ENCODE results near the gene TRAFD1.

TRAFD1 gene

GRCh38 chr12:112124918-112125249 lies 476 bp upstream of the TRAFD1 start:
- TF ChIP-seq, protein P1, sequence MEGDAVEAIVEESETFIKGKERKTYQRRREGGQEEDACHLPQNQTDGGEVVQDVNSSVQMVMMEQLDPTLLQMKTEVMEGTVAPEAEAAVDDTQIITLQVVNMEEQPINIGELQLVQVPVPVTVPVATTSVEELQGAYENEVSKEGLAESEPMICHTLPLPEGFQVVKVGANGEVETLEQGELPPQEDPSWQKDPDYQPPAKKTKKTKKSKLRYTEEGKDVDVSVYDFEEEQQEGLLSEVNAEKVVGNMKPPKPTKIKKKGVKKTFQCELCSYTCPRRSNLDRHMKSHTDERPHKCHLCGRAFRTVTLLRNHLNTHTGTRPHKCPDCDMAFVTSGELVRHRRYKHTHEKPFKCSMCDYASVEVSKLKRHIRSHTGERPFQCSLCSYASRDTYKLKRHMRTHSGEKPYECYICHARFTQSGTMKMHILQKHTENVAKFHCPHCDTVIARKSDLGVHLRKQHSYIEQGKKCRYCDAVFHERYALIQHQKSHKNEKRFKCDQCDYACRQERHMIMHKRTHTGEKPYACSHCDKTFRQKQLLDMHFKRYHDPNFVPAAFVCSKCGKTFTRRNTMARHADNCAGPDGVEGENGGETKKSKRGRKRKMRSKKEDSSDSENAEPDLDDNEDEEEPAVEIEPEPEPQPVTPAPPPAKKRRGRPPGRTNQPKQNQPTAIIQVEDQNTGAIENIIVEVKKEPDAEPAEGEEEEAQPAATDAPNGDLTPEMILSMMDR (IDR thresholded peaks at IDR 0.05; ENCODE audit: low read depth, low read length, missing control alignments) = no peak
- peak overlapping the region; percentile 12 for H3K4me3 ChIP-seq (ENCODE audit: low read depth, low read length)
- DNase-seq = no peak
- H3K27ac ChIP-seq = no peak overlapping the region
- H3K27me3 ChIP-seq (replicated peaks) = no peaks in the 10 kb centered on the region
- no peaks in the 10 kb centered on the region for H3K36me3 ChIP-seq (replicated peaks)
- in situ Hi-C loops (cut with HindIII; ENCODE audit: low pct_ligation_motif_present, low sequenced_read_pairs) = no loop called here

DNA sequence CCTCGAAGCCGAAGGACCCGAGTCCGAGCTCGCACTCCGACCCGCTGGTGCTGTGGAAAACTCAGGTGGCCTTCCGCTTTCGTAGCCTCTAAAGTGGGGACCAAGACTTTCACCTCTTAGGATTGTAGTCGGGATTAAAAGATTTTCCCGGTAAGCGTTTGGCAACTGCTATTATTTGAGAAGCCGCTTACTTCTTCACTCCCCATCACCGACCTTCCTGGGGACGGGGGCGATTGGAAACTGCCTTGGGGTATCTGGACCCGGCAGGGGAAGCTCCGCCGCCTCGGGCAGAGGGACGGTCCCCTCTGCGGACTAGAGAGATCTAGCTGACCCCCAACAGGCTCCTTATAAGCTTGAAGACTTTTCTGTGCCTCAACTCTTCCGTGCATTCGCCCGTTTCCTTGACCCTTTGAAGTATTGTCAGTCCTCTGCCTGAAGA lies 659 bp downstream of the TRAFD1 start:
- in situ Hi-C loops (cut with HindIII; ENCODE audit: low pct_ligation_motif_present, low sequenced_read_pairs) = no loop called here
- TF ChIP-seq, protein P1 (IDR thresholded peaks at IDR 0.05; ENCODE audit: low read depth, low read length, missing control alignments) = no peak
- no peaks in the 10 kb centered on the region for H3K27me3 ChIP-seq (replicated peaks)
- no peak for DNase-seq
- H3K27ac ChIP-seq = peak overlapping the region; percentile 65
- H3K36me3 ChIP-seq (replicated peaks) = no peaks in the 10 kb centered on the region
- H3K4me3 ChIP-seq (ENCODE audit: low read depth, low read length) = peak overlapping the region; percentile 94

GRCh38 chr12:112126911-112127310 lies 1.6 kb downstream of the TRAFD1 start:
- no peak for DNase-seq
- H3K27ac ChIP-seq = no peak overlapping the region
- no peak overlapping the region for H3K4me3 ChIP-seq (ENCODE audit: low read depth, low read length)
- H3K27me3 ChIP-seq (replicated peaks) = no peaks in the 10 kb centered on the region
- in situ Hi-C loops (cut with HindIII; ENCODE audit: low pct_ligation_motif_present, low sequenced_read_pairs) = no loop called here
- TF ChIP-seq, protein P1 (IDR thresholded peaks at IDR 0.05; ENCODE audit: low read depth, low read length, missing control alignments) = no peak
- H3K36me3 ChIP-seq (replicated peaks) = no peaks in the 10 kb centered on the region

- in situ Hi-C loops (cut with HindIII; ENCODE audit: low pct_ligation_motif_present, low sequenced_read_pairs) = no loop called here
- TF ChIP-seq, protein P1 (IDR thresholded peaks at IDR 0.05; ENCODE audit: low read depth, low read length, missing control alignments) = no peak
- H3K27ac ChIP-seq = peak overlapping the region; percentile 60
- no peak for DNase-seq
- H3K27me3 ChIP-seq (replicated peaks) = no peaks in the 10 kb centered on the region
- H3K4me3 ChIP-seq (ENCODE audit: low read depth, low read length) = no peak overlapping the region
- peaks cover 12% of the 10 kb centered on the region for H3K36me3 ChIP-seq (replicated peaks)
These were observed 5.2 kb downstream of the TRAFD1 start for GRCh38 chr12:112130441-112130998.

DNA sequence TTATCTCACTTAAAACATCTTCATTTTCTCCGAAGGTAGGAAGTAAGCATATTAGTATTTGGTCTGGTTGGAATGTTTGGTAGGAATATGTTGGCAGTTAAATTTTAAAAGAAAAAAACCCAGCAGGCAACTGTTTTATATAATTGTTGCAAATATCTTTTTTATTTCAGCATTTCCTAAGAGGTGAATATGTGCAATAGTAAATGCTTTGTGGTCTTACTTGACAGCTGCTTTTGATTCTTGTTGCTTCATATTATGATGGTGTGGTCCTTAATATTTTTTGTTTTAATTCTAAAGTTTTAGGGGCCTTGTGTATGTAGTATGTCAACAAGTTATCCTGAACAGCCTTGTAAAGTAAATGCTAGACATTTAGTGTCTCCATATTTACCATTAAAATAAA lies 6.3 kb downstream of the TRAFD1 start:
- H3K27ac ChIP-seq = no peak overlapping the region
- H3K36me3 ChIP-seq (replicated peaks) = peaks cover 17% of the 10 kb centered on the region
- in situ Hi-C loops (cut with HindIII; ENCODE audit: low pct_ligation_motif_present, low sequenced_read_pairs) = no loop called here
- DNase-seq = no peak
- TF ChIP-seq, protein P1 (IDR thresholded peaks at IDR 0.05; ENCODE audit: low read depth, low read length, missing control alignments) = no peak
- no peaks in the 10 kb centered on the region for H3K27me3 ChIP-seq (replicated peaks)
- no peak overlapping the region for H3K4me3 ChIP-seq (ENCODE audit: low read depth, low read length)

DNA sequence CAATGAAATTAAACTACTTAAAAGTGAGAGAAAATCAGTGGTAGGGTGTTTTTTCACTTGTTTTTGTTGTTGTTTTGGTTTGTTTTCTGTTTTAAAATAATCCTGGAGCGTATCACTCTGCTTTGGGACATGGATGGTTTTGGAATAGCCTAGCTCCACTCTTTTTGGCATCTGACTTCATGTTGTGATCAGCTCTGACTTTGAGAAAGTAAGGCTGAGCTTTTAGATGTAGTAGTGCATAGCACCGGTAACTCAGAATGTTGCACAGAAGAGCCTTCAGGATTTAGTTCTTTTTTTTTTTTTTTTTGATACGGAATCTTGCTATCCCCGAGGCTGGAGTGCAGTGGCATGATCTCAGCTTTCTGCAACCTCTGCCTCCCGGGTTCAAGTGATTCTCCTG lies 8.1 kb downstream of the TRAFD1 start:
- H3K27ac ChIP-seq = no peak overlapping the region
- H3K27me3 ChIP-seq (replicated peaks) = no peaks in the 10 kb centered on the region
- DNase-seq = no peak
- TF ChIP-seq, protein P1 (IDR thresholded peaks at IDR 0.05; ENCODE audit: low read depth, low read length, missing control alignments) = no peak
- in situ Hi-C loops (cut with HindIII; ENCODE audit: low pct_ligation_motif_present, low sequenced_read_pairs) = no loop called here
- H3K36me3 ChIP-seq (replicated peaks) = peaks cover 32% of the 10 kb centered on the region
- H3K4me3 ChIP-seq (ENCODE audit: low read depth, low read length) = no peak overlapping the region

Measured in brain microvascular endothelial cell (primary cell).